ENCODE data around the gene OLFML2B.
"Not testable (repeated sequence)": the region's sequence is repeated elsewhere in the genome, so short reads cannot be mapped to it uniquely, and the experiment has no call there.

Gene OLFML2B

DNA sequence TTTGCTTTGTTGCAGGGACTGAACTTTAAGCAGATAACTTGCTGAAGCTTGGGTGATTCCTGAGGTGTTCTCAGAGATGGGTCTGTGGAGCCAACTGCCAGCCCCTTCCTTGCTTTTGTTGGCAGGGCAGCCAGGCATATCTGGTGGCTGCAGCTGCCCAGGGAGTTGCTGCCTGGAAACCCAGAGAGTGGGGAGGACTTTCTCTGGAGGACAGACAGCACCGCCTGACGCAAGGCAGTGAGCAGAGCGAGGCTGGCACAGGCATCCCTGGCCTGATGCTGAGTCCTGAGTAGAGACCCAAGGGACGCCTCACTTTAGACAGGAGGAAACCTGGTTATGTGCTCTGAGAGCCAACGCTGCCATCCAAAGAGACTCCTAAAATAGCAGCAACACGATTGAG, 9.8 kb upstream of the OLFML2B start:
- DNase-seq: peak; percentile 25

DNA sequence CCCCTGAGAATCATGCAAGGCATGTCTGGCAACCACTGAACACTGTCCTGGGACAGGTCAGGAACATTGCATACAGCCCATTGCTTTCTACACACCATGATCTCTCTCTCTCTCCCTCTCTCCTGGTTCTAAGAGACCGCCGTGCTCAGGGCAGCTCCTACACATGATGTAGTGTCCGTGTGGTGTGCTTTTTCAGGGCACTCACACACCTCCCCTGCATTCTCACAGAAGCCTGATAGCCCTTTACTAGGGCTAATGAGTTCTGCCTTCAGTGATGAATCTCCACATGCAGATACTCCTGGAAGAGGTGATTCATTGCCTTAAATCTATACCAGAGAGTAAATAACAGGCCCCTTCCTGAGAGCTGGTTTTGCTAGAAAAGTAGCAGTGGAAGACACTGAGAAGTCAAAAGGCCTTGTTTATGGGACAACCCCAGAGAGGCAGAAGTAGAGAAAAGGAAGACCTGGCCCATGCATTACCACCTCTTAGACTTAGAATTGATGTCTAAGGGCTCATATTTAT, 7.2 kb upstream of the OLFML2B start:
- no peak for DNase-seq

DNA sequence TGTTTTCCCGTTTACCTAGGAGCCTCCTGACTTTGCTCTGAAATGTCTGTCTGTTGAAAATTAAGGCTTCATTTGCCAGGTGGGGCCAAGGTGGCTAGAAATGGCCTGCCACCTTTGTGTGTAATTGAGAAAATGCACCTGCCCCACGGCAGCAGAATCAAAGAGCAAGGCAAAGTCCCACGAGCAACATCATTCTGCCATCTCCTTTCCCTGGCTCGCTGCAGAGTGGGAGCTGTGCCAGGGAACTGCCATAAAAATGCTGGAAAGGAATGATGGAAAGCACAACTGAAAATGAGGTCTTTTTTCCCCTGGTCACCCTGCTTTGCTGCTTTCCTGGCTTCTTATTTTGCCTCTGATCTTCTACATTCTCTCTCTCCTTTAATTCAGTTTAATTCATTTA, 5.5 kb upstream of the OLFML2B start:
- no peak for DNase-seq

DNA sequence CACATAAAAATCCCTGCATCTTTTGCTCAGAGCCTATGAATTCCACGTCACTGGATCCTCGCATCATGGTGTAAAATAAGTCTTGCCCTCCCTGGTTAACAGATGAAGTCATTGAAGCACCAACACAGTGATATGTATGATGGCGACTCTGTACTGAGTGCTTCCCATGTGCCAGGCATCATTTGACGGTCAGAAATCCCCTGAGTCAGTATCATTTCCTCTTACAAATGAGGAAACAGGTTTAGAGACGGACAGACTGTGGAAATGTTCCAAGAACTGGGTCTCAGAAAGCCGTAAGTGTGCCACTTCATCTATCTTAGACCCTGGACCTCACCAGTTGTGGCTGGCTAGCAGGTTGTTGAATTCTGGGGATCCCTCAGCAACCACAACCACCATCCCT, 5.1 kb upstream of the OLFML2B start:
- DNase-seq: peak; percentile 43

DNA sequence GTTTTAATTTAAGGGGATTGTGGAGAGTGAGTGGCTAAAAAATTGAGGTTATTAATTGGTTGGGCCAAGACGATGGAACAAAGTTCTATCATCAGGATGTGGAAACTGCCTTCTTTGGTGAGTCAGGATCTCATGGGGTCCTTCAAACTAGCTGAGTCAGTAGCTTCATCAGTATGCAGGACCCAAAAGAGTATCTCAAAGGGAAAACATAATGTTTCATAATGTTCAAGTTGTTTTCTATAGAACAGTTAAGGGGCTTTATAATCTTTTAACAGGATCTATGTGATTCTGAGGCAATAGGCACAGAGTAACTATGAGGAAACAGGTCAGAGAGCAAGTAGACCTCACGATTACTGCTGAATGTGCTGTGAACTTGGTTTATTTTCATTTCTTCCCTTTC, 3.2 kb upstream of the OLFML2B start:
- DNase-seq: peak; percentile 20

DNA sequence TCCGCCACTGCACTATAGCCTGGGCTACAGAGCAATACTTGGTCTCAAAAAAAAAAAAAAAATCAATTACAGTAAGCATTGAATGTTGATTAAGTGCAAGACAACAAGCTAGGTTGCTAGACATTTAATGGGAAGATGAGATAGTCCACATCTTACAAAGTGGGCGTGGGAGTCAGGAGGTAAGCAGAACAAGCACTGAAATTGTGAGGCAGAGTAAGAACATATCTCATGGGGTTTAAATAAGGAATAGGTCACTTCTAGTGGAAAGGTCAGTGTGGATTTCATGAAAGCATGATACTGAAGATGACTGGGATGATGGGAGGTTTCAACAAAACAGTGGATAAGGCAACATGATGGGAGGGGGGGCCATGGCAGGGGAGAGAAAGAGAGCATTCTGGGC, 1.9 kb upstream of the OLFML2B start:
- no peak for DNase-seq

DNA sequence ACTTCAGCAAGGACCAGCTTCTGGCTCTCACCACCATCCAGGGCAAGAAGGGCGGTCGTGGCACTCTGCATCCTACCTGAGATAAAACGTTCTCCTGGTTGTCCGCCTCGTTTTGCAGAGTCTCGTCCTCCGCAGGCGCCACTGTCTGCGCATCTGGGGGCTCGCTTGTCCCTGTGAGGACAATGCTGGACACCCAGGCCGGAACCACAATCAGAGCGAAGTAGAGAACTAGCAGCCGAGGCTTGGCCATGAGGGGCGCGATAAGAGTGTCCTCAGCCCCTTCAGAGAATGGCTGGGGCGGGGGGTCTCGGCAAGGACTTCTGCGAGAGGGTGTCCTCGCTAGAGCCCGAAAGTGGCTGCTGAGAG, 505 bp downstream of the OLFML2B start:
- DNase-seq: no peak

DNA sequence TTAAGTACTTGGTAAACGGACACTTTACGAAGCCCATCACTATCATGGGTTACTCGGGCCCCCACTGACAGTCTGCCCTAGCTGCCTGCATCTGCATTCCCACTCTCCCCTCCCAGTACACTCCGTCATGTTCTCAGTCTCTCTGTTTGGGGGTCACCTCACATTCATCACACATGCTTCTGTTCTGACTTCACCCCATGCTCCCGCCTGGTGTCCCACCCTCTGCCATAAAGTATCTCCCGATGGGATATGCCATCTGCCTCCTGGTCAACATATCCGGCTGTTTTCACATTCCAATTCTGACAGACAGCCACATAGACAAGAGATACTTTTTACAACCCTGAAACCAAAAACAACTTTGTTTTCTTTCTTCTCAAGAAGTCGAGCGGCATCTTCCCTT, 1.0 kb downstream of the OLFML2B start:
- no peak for DNase-seq

DNA sequence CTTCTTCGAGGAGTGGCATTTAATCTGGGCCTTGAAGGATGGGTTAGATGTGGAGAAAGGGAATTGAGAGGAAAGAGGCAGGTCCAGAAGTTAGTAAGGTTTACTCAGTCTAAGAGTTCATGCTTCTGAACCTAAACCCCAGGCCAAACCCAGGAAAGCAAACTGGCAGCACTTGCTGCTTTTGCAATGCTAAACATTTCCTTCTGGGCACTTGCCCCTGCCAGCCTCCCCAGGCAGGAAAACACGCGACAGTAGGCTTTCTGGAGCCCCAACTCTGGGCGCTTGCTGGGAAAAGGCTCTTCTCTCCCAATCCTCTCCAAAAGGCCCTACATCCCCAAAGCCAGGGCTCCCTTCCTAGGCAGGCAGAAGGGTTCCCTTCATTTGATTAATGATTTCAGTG, 2.5 kb downstream of the OLFML2B start:
- no peak for DNase-seq

DNA sequence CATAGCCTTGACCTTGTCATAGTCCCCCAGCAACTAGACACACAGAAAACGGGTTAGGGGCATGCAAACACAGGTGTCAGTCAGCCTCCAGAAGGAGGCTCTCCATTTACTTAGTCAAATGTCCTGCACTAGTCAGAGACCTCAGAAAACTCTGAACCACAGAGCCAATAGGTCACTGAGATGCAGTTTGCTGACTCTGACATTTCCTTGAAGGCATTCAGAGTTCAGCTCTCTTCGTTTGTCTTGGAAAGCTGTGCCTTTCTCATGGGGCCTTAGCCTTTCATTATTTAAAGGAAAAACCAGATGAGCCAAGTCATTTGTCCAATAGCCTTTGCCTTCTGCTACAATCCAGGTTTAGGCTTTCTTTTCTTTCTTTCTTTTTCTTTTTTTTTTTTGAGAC, 3.5 kb downstream of the OLFML2B start:
- no peak for DNase-seq

DNA sequence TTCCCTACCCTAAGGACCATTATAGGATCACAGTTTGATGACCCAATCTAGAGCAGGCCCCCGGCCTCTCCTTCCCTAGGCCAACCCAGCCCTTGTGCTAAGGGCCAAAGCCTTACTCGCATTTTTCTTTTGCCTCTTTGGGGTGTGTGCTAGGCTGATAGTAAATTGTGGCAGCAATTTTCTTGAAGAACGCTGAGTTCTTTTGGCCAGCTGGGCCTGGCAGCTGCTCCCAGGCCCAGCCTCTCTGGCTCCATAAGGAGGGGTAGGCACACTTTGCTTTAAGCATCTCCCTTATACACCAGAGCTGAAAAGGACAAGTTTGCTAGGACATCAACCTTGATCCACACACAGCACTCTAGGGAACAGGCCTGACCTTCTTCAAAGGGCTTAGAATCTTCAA, 4.2 kb downstream of the OLFML2B start:
- DNase-seq: no peak

DNA sequence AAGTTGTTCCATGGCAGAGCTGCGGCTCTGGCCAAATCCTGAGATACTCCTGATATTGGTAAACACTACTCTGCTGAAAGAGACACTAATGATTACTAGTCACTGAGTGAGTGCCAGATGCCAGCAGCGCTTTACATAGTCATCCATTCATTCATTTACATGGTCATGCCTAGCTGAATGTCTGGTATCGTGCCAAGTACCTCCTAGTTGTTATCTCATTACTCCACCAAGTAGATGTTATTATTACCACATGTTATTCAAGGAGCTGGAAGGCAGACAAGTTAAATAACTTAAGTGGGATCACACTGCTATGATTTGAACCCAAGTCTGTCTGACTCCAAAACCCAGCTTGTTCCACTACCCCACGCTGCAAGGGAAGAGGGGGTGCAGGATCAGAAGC, 4.7 kb downstream of the OLFML2B start:
- DNase-seq: peak; percentile 61

DNA sequence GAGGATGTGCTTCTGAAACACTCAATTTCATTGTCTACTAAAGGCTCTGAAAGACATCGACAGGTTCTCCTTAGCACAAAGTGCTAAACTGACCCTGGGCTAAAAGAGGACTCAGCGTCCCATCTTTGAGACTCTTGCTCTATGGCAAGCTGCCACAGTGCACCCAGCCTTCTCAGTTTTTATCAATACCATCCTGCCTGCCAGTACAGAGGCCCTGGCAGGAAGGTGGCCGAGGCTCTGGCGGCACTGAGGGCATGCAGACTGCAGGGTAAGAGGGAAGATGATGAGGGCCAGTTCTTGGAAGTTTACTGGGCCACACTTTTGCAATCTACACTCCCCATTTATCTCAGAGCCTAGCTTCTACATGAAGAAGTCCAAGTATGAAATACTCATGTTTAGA, 5.3 kb downstream of the OLFML2B start:
- DNase-seq: peak; percentile 36

DNA sequence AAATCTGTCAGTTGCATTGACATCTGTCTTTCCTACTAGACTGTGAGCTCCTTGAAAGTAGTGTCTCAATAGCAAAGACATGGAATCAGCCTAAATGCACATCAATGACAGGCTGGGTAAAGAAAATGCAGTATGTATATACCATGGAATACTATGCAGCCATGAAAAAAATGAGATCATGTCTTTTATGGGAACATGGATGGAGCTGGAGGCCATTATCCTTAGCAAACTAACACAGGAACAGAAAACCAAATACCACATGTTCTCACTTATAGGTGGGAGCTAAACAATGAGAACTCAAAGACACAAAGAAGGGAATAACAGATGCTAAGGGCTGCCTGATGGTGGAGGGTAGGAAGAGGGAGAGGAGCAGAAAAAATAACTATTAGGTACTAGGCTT, 5.9 kb downstream of the OLFML2B start:
- not testable (repeated sequence) for DNase-seq

DNA sequence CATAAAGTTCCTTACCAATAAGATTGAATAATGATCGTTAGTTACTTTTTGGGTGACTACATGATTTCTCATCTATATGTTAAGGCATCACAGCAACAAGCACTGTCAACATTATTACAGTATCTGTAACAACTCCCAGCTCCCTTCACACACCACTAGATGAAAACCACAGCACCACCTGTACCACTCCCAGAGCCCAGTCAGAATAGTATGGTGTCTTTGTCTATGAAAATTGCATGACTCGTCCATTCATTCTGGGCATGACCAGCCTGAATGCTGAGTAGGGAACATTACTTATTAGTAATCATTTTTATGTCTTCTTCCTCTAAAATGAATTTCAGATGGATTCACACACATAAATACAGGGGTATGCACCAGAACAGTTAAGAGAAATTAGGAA, 7.0 kb downstream of the OLFML2B start:
- no peak for DNase-seq

DNA sequence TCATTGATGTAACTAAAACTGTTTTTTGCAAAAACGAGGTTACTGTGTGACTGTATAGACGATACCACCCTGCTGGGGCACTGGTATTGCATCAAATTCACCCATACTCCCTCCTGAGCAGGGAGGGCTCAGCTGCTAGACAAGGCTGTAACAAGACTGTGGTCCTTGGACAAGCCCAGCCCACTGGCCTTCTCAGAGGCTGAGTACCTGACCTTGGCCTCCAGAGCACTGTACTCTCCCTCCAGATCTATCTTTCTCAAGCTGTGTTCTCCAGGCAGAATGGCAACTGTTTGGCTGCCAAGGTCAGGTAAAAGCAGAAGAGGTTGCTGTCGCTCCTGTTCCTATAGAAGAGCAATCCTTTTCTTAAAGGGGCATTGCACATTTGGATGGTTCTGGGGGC, 8.5 kb downstream of the OLFML2B start:
- no peak for DNase-seq

DNA sequence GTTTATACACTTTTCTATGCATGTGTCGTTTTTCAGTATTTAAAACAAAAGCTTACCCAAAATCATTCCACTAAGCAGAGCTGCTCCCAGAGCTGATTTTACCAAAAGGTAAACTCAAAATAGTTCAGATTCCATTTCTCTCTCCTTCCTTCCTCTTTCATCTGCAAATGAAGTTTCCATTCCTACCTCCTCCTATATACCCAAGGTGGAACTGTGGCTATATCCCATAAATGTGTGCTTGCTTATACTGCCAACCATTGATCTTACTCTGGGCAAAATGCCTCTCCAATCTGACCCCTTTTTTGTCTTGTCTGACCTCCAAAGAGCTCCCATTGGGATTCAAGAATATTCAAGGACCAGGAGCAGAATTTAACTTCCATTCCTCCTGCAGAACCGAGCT, 9.5 kb downstream of the OLFML2B start:
- DNase-seq: no peak

DNA sequence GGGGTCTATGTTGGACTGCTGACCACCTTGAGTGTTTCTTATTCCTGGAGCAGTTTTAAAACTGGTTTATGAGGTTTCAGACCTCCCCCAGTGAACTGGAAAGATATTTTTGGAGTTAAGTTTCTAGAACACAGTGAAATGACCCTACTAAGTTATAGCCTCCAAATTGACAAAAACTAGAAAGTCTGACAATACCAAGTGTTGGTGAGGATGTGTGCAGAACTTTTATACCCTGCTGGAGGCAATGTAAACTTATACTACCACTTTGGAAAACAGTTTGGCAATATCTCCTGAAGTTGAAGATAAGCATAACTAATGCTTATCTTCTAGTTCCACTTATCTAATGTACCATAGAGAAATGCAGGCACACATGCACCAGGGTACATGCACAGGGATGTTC, 10.4 kb downstream of the OLFML2B start:
- no peak for DNase-seq

DNA sequence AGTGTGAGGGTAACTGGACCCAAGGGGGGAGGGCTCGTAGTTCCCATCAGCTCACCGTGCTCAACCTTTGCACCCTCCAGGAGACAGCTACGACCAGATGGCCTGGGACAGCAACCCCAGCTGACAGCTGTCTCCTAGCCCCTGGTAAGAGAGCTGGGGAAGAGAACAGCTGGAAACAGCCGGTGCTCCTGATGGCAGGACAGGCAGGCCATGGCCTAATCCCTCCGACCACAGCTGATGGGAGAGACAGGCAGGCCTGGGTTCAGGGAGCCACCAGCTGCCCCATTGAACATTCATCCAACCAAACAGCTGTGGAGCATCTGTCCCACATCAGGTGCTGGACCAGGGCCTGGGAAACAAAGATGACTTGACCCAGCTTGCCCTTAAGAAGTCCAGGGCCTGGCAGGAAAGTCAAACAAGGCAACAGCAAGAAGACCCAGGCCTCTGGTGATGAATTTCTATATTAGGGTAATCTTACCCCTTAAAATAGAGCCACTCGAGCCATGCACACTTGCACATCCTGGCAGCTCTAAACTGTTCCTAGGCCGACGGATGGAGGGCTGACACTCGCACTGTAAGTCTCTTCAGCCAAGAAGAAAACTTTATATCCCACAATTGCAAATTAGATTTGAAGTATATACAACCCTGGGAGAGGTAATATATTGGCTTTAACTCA, 12.2 kb downstream of the OLFML2B start:
- no peak for DNase-seq

DNA sequence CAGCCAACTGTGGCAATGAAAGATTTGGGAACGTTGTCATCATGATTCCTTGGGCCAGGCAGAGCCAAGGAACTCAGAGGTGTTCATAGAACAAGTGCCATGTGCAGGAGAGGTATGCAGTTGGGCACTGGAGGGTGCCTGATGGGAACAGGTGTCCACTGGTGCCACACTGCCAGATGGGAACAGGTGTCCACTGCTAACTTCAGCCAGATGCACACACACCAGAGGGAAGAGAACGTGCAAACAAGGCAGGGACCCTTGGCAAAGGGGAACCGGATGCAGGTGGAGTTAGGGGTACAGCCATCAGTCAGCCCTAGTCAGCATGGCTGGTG, 13.5 kb downstream of the OLFML2B start:
- DNase-seq: no peak

DNA sequence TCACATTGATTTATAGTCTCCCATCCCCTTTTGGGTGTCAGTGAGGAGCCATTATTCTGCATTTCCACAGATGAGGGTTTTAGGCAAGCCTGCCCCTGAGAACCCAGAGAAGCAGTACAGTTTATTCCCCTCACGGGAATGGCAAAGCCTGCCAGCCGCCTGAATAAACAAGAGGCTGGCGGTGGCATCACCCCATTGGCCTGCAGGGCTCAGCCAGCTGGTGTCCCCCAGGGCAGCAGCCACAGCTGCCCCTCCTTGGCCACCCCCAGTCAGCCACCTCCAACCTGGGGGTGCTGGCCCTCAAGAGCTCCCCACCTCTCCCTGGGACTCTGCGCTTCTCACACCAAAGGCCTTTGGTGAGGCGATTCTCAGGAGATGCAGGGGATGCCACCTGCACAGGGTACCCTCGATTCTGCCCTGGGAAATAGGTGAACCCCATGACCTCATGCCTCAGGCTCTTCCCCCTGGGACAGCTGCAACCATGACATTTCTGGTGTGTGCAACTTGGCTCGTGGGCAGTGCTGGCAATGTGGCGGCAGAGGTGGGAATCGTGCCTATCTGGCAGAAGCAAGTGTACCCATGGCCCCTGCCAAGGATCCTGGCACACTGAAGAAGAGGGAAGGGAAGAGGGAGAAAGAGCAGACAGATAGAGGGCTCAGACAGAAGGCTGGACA, 14.0 kb downstream of the OLFML2B start:
- no peak for DNase-seq

DNA sequence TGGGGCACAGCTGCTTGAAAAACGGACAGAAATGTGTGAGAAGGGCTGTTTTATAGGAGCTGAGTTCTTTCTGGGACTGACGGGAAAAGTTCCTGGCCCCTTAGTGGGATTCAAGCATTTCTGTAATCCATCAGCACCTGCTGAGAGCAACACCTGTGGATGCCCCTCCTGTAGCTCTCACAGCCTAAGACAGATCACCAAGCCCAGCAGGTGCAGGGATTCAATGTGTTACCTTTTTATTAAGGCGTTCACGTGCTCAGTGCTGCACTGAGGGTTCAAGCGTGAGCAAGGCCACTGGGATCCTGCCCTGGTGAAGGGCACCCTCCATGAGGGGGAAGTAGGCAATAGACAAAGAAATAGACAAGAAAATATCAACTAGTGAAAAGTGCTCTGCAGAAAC, 14.9 kb downstream of the OLFML2B start:
- DNase-seq: no peak

DNA sequence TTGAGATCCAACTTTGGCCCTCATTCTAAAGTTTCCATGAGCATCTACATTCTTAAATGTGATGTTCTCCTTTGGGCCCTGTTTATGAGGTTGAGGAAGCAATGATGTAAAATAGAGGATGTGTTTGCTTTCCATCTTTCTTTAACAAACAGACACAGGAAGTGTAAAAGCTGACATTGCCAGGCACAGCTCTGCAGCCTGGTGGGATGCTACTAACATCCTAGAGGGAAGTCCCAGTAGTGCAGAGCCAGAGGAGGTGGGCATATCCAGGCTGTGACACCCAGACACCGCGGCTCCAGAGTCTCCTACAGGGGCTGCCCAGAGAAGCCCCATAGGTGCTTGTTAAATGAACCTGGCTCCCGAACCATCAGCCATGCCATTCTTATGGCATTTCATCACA, 16.2 kb downstream of the OLFML2B start:
- no peak for DNase-seq

DNA sequence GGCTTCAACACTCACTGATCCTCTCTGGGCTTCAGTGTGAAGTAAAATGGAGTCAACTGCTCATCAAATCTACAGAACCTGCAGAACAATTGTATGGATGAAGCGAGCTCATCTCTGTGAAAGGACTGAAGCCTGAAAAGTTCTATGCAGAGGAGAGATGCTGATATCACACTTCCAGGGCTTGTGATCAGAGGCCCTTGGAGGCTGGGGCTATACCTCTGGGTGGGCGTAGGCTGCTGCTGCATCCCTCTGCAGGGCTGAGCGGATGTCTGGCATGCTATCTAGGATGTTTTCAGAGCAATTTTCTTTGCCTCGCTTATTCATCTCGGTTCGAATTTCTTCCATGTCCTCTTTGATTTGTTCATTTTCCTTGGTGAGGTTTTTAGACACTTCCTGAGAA, 17.6 kb downstream of the OLFML2B start:
- DNase-seq: no peak

DNA sequence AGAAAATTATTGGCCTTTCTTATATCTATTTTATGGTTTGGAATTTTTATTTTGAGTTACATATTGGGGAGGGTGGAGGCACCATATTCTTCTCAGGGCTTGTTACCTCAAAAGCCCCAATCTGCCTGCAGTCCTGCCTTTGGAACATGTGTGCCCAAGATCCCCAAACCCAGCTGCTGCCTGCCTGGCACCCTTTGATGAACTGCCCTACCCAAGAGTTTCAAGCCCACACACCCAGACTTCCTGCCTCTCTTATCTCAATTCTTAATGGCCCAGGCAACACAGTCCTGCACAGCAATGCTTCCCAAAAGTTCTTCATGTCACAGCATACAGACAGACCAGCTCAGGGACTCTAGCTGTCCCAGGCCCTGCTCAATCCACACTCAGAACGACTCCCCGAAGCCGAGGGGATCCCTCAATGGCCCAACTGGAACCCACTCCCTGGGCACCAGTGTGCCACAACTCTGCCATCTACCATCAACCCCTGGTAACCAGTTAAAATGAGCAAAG, 19.2 kb downstream of the OLFML2B start:
- DNase-seq: peak; percentile 90

Measured in hematopoietic multipotent progenitor cell treated with erythropoietin and hydrocortisone succinate and interleukin-3 and kit ligand, for 4 days (in vitro differentiated cells).